H1 (cell line): ENCODE measurements around the gene GNAO1. TPM values are rescaled to one million over a fixed set of nuclear protein-coding genes. Genes with fewer than 3 reads are reported as not detected.

Source experiments
- CTCF ChIA-PET: fragments of 300-600 bp; sonication (Branson Sonifier 250); formaldehyde crosslinking; loops from one replicate; lab custom pipeline; 2021; ENCODE audit not compliant: partially characterized antibody; lab: Charles Lee
- POLR2A ChIA-PET: fragments of 300-600 bp; sonication (Branson Sonifier 250); formaldehyde crosslinking; loops from one replicate; lab custom pipeline; 2021; ENCODE audit warnings: inconsistent platforms; ENCODE audit not compliant: partially characterized antibody; lab: Charles Lee
- DNase-seq, 2 experiments: peaks; one replicate each; pipeline versions ENCODE4 v3.0.0 to v3.0.0-alpha.2; 2010 to 2022; ENCODE audit warnings: low spot score in 2 of 2, low read depth in 1 of 2, mixed read lengths in 1 of 2
- FAIRE-seq: peaks from 2 replicates; lab custom pipeline; 2011; peaks lifted over from hg19 to GRCh38; lab: Jason Lieb, UNC
- H2AFZ ChIP-seq: 2 replicates; pipeline ENCODE4 v1.8.1; 2012; ENCODE audit warnings: low read length, inconsistent platforms
- H2AK5ac ChIP-seq: 2 replicates; pipeline ENCODE4 v1.6.1; 2013; ENCODE audit warnings: low read depth, low read length
- H2BK120ac ChIP-seq: replicated peaks from 2 replicates; pipeline ENCODE3; 2013; ENCODE audit warnings: low read depth, low read length, inconsistent platforms
- H2BK12ac ChIP-seq: 2 replicates; pipeline ENCODE4 v1.6.1; 2013; ENCODE audit warnings: low read depth, low read length
- H2BK15ac ChIP-seq: 2 replicates; pipeline ENCODE4 v1.6.1; 2013; ENCODE audit warnings: low read length
- H2BK20ac ChIP-seq: 2 replicates; pipeline ENCODE4 v1.6.1; 2013; ENCODE audit warnings: low read length
- H2BK5ac ChIP-seq: 2 replicates; pipeline ENCODE4 v1.6.1; 2013; ENCODE audit warnings: low read depth, low read length
- H3K14ac ChIP-seq: 2 replicates; pipeline ENCODE4 v1.6.1; 2013; ENCODE audit warnings: inconsistent platforms; ENCODE audit not compliant: insufficient read length
- H3K18ac ChIP-seq: 2 replicates; pipeline ENCODE4 v1.6.1; 2013; ENCODE audit warnings: low read length; ENCODE audit errors: extremely low read depth
- H3K23ac ChIP-seq: 2 replicates; pipeline ENCODE4 v1.6.1; 2013; ENCODE audit warnings: inconsistent platforms; ENCODE audit not compliant: insufficient read length
- H3K23me2 ChIP-seq: 2 replicates; pipeline ENCODE4 v1.6.1; 2013; ENCODE audit warnings: low read depth, low read length
- H3K27ac ChIP-seq: 2 replicates; pipeline ENCODE4 v1.6.1; 2011; ENCODE audit warnings: low read depth, low read length, inconsistent platforms
- H3K27me3 ChIP-seq, 4 experiments: replicated peaks in 1 of 4; 1 replicate in 1 of 4; 2 replicates in 3 of 4; pipeline versions ENCODE4 v1.6.1 to v1.8.1; 2011 to 2013; ENCODE audit warnings: low read length in 3 of 4, mild to moderate bottlenecking in 3 of 4, inconsistent platforms in 2 of 4, mixed read lengths in 2 of 4, moderate library complexity in 1 of 4; ENCODE audit not compliant: control insufficient read depth in 3 of 4, insufficient read depth in 3 of 4; ENCODE audit errors: extremely low read depth in 1 of 4
- H3K36me3 ChIP-seq, 4 experiments: 2 replicates each; pipeline versions ENCODE4 v1.6.1 to v1.8.1; 2011 to 2013; ENCODE audit warnings: mild to moderate bottlenecking in 4 of 4, low read length in 3 of 4, moderate library complexity in 2 of 4, control low read depth in 1 of 4, inconsistent platforms in 1 of 4; ENCODE audit not compliant: insufficient read depth in 4 of 4, control insufficient read depth in 2 of 4
- H3K4ac ChIP-seq: replicated peaks from 2 replicates; pipeline ENCODE3; 2013; ENCODE audit warnings: low read length, low read depth, mixed read lengths, inconsistent platforms; ENCODE audit not compliant: insufficient read length
- H3K4me1 ChIP-seq, 4 experiments: replicated peaks in 1 of 4; 1 replicate in 1 of 4; 2 replicates in 3 of 4; pipeline versions ENCODE4 v1.6.1 to v1.8.1; 2011 to 2013; ENCODE audit warnings: low read length in 3 of 4, inconsistent platforms in 2 of 4, mixed read lengths in 1 of 4; ENCODE audit not compliant: insufficient read depth in 4 of 4, control insufficient read depth in 3 of 4
- H3K4me2 ChIP-seq, 2 experiments: 2 replicates each; pipeline versions ENCODE4 v1.6.1 to v1.8.1; 2011 to 2013; ENCODE audit warnings: low read depth in 2 of 2, low read length in 2 of 2, control low read depth in 1 of 2, inconsistent platforms in 1 of 2, mild to moderate bottlenecking in 1 of 2; ENCODE audit not compliant: insufficient read depth in 1 of 2
- H3K4me3 ChIP-seq, 4 experiments: fragments of 200-600, 300-600 bp in 1 of 4; sonication (generic), shearing (Covaris generic), sonication (Bioruptor Twin) in 1 of 4; 2 replicates each; pipeline versions ENCODE4 v1.5.1 to v1.8.1; 2011 to 2016; ENCODE audit warnings: low read length in 4 of 4, low read depth in 3 of 4, control low read depth in 2 of 4, inconsistent platforms in 2 of 4, mild to moderate bottlenecking in 2 of 4, mixed read lengths in 1 of 4, moderate library complexity in 1 of 4; ENCODE audit not compliant: insufficient read depth in 2 of 4; ENCODE audit errors: extremely low read depth in 1 of 4
- H3K56ac ChIP-seq: replicated peaks from 2 replicates; pipeline ENCODE3; 2013; ENCODE audit warnings: low read depth, mild to moderate bottlenecking, mixed read lengths, low read length, inconsistent platforms; ENCODE audit not compliant: insufficient read length
- H3K79me1 ChIP-seq: 2 replicates; pipeline ENCODE4 v1.6.1; 2013; ENCODE audit warnings: low read depth, low read length, control low read depth
- H3K79me2 ChIP-seq, 2 experiments: 2 replicates each; pipeline versions ENCODE4 v1.6.1 to v1.8.1; 2012 to 2013; ENCODE audit warnings: low read length in 2 of 2, mild to moderate bottlenecking in 2 of 2, inconsistent platforms in 1 of 2; ENCODE audit not compliant: insufficient read depth in 2 of 2, control insufficient read depth in 1 of 2
- H3K9ac ChIP-seq, 4 experiments: replicated peaks in 1 of 4; 1 replicate in 1 of 4; 2 replicates in 3 of 4; pipeline versions ENCODE4 v1.6.1 to v1.8.1; 2011 to 2013; ENCODE audit warnings: low read depth in 3 of 4, low read length in 3 of 4, control low read depth in 2 of 4, mild to moderate bottlenecking in 2 of 4, moderate library complexity in 2 of 4, inconsistent platforms in 1 of 4; ENCODE audit errors: extremely low read depth in 1 of 4
- H3K9me3 ChIP-seq, 2 experiments: 2 replicates each; pipeline versions ENCODE4 v1.6.1 to v1.8.1; 2012 to 2013; ENCODE audit warnings: mild to moderate bottlenecking in 2 of 2, moderate library complexity in 2 of 2, control low read depth in 1 of 2, inconsistent platforms in 1 of 2, low read depth in 1 of 2, low read length in 1 of 2, mixed read lengths in 1 of 2; ENCODE audit not compliant: insufficient read depth in 2 of 2
- H4K20me1 ChIP-seq, 2 experiments: replicated peaks in 1 of 2; 2 replicates each; pipeline versions ENCODE3 to v1.8.1; 2011 to 2013; ENCODE audit warnings: inconsistent platforms in 2 of 2, low read length in 2 of 2, mild to moderate bottlenecking in 1 of 2; ENCODE audit not compliant: insufficient read depth in 2 of 2, control insufficient read depth in 1 of 2
- H4K5ac ChIP-seq: 2 replicates; pipeline ENCODE4 v1.6.1; 2013; ENCODE audit warnings: low read length, low read depth, mixed read lengths, inconsistent platforms; ENCODE audit not compliant: insufficient read length
- H4K8ac ChIP-seq: 2 replicates; pipeline ENCODE4 v1.8.0; 2013; ENCODE audit warnings: mild to moderate bottlenecking, moderate library complexity, low read length, inconsistent platforms; ENCODE audit not compliant: insufficient read depth; ENCODE audit errors: extremely low read depth
- H4K91ac ChIP-seq: replicated peaks from 2 replicates; pipeline ENCODE3; 2013; ENCODE audit warnings: low read length, mixed read lengths, inconsistent platforms; ENCODE audit not compliant: insufficient read length
- ASH2L ChIP-seq: fragments of 200-600, 300-600 bp; sonication (generic); IDR thresholded peaks from one replicate; pipeline ENCODE4 v1.7.1; 2017; ENCODE audit warnings: low read length
- MAFK ChIP-seq: IDR thresholded peaks from 2 replicates; pipeline ENCODE4 v1.6.1; 2012; ENCODE audit warnings: low read depth, mild to moderate bottlenecking, improper control_type of control experiment, low read length
- RNF2 ChIP-seq: fragments of 200-900, 300-1000 bp; sonication (generic); IDR thresholded peaks from 2 replicates; pipeline ENCODE4 v1.7.1; 2016; ENCODE audit warnings: borderline replicate concordance, low read depth, mild to moderate bottlenecking, antibody characterized with exemption, low read length; ENCODE audit not compliant: poor library complexity, severe bottlenecking; ENCODE audit errors: missing control alignments
- SP1 ChIP-seq: IDR thresholded peaks from 2 replicates; pipeline ENCODE4 v1.6.1; 2011; ENCODE audit warnings: low read depth, low read length
- SP2 ChIP-seq: IDR thresholded peaks from 2 replicates; pipeline ENCODE4 v1.6.1; 2012; ENCODE audit warnings: mild to moderate bottlenecking, low read length, inconsistent platforms
- SP4 ChIP-seq: IDR thresholded peaks from 2 replicates; pipeline ENCODE4 v1.6.1; 2012; ENCODE audit warnings: low read length, inconsistent platforms
- TAF7 ChIP-seq: optimal IDR thresholded peaks from 2 replicates; pipeline ENCODE3; 2011; ENCODE audit warnings: low read depth, mild to moderate bottlenecking, inconsistent platforms, low read length, moderate library complexity, borderline replicate concordance
- TBP ChIP-seq: IDR thresholded peaks from 2 replicates; pipeline ENCODE4 v1.6.1; 2011; ENCODE audit warnings: low read depth, low read length, improper control_type of control experiment
- ZNF274 ChIP-seq: IDR thresholded peaks from 2 replicates; pipeline ENCODE4 v1.7.0; 2012; ENCODE audit warnings: low read length, borderline replicate concordance; ENCODE audit errors: extremely low read depth
- WGBS, 2 experiments: shearing (Covaris generic) in 1 of 2; methylation state at CpG; one replicate each; pipeline versions ENCODE4 v1.1.6 to v1.1.7; 2013 to 2015; ENCODE audit warnings: low lambda C conversion rate in 2 of 2, mixed read lengths in 2 of 2, inconsistent platforms in 1 of 2, low coverage in 1 of 2, missing lambda C conversion rate in 1 of 2; ENCODE audit not compliant: insufficient replicate concordance in 2 of 2, insufficient coverage in 1 of 2, insufficient read length in 1 of 2; ENCODE audit errors: extremely low coverage in 1 of 2, missing lambda C conversion rate in 1 of 2; 5-methylcytosine and 5-hydroxymethylcytosine counted together
- polyA plus RNA-seq, 7 experiments: library from polyadenylated mRNA; depleted of rRNA in 3 of 7; stranded (reverse) in 5 of 7; unstranded in 2 of 7; fragments of >200 nt in 5 of 7; fragments of 200-250 nt in 2 of 7; gene quantifications; 1 replicate in 5 of 7; 2 replicates in 1 of 7; 4 replicates in 1 of 7; pipeline versions ENCODE4 v1.2.1 to v1.2.3, GENCODE V29; 2011 to 2013; ENCODE audit warnings: missing spikeins in 2 of 7, mixed read lengths in 2 of 7
- total RNA-seq: library from RNA; stranded (reverse); fragmentation: NEBNext Ultra II Directional; extraction: Animal tissue kit (Norgen Biotek cat#: 25700); gene quantifications from 2 replicates; pipeline ENCODE4 v1.2.1, GENCODE V29; 2021

The GNAO1 gene
- total and polyA plus RNA-seq, 2 of the 8 experiments (the other 6 are each of a cell fraction or from before 2014, with no cell fraction given): 6.7 to 34.4 TPM

- no peak overlapping the region for H2AFZ ChIP-seq
- POLR2A ChIA-PET: interaction anchor here (0.9 kb wide), 1 partner anchor 9 kb away, joined by 3 read pairs; no protein-coding TSS in a partner anchor
- CTCF ChIA-PET: interaction anchor here (1.0 to 2.1 kb wide), 4 partner anchors 10 to 45 kb away, joined by 3 to 7 read pairs (median 3); no protein-coding TSS in a partner anchor
Measured at GRCh38 chr16:56273615-56274014, 82.3 kb downstream of the GNAO1 start.

More at GRCh38 chr16:56273615-56274014, 82.3 kb downstream of the GNAO1 start:
- H2BK20ac ChIP-seq: no peak overlapping the region
- no peak overlapping the region for H3K18ac ChIP-seq
- TF ChIP-seq TAF7 (no peak), RNF2 (no peak), ZNF274 (no peak), SP2 (no peak), SP1 (no peak), TBP (no peak), ASH2L (no peak), SP4 (no peak), MAFK (no peak)
- no peaks in the 10 kb centered on the region for H3K23me2 ChIP-seq
- peaks cover 0 to 12% of the 10 kb centered on the region in 2 experiments; a peak in 3 of 4 replicates for H3K9me3 ChIP-seq
- 94% methylated on average over 4 of the region's 4 CpGs; no CpG with 5 or more reads in 1 of the 2 experiments for WGBS, 2 experiments
- H3K36me3 ChIP-seq: peaks cover 0 to 5% (median 0%) of the 10 kb centered on the region in 4 experiments; a peak in 1 of 8 replicates
- no peak overlapping the region for H4K8ac ChIP-seq
- no peak overlapping the region for H3K4me2 ChIP-seq
- H2BK12ac ChIP-seq: no peak overlapping the region
- H3K27ac ChIP-seq: no peak overlapping the region
- no peak overlapping the region for H3K23ac ChIP-seq
- H2AK5ac ChIP-seq: no peak overlapping the region
- no peak overlapping the region for H3K14ac ChIP-seq
- H3K4me1 ChIP-seq: peaks cover 0 to 24% (median 13%) of the 10 kb centered on the region in 4 experiments; a peak in 6 of 7 replicates
- no peak overlapping the region for H2BK120ac ChIP-seq
- H3K9ac ChIP-seq: no peak overlapping the region
- no peak overlapping the region for H4K91ac ChIP-seq
- H4K5ac ChIP-seq: no peak overlapping the region
- H3K56ac ChIP-seq: no peak overlapping the region
- no peak overlapping the region for H3K4me3 ChIP-seq
- H2BK15ac ChIP-seq: no peak overlapping the region
- H3K27me3 ChIP-seq: no peaks in the 10 kb centered on the region
- H3K79me2 ChIP-seq: no peaks in the 10 kb centered on the region
- no peak overlapping the region for H2BK5ac ChIP-seq
- H3K4ac ChIP-seq: no peak overlapping the region
- FAIRE-seq (no peak), DNase-seq (no peak)
- no peaks in the 10 kb centered on the region for H3K79me1 ChIP-seq
- H4K20me1 ChIP-seq: no peaks in the 10 kb centered on the region
